ENCODE results near the gene MED23.
A peak's percentile ranks its signal among the peaks of the same experiment; 100 is the strongest.

MED23 gene

GRCh38 chr6:131641554-131641953 lies 13.5 kb upstream of the MED23 start:
- no peak for DNase-seq

- DNase-seq, result no peak
These were observed 12.5 kb upstream of the MED23 start for GRCh38 chr6:131640576-131640975.

GRCh38 chr6:131640100-131640499 lies 12.1 kb upstream of the MED23 start:
- no peak for DNase-seq

- DNase-seq, result no peak
These were observed 10.0 kb upstream of the MED23 start for GRCh38 chr6:131638013-131638412.

DNA sequence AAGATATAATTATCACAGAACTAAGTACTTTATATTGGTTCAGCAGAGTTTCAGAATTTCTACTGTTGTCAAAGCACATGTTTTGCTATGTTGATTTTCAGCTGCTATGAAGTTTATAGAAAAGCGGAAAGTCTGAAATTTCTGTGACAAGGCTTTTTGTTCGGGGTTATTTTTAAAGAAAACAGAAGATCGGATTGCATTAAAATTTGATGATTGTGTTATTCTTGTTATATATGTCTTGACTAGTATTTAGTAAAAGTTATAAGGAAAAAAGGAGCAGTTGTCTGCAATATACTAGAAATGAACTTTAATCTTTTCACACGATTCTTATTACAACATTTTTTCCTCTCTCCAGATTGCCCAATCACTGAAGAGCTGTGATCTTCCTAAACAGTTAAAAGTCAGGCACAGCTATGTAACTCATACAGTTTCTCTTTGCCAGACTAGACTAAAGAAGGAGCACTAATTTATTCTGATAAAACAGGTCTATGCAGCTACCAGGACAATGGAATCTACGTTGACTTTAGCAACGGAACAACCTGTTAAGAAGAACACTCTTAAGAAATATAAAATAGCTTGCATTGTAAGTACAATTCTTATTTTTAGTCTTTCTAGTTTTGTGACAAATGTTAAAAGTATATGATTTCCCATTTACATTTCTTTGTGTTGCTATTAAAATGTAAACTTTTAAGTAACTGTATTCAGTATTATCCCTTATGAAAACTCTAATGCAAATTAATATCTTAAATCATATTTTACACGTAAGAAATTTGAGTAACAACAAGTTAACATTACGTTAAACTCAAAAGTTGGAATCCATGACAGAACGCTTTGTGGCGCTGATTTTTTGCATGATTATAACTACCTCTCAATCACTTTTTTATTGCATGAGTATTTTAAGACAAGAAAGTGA lies 9.1 kb upstream of the MED23 start, which contains the start of gene ENPP3:
TSS of gene ENPP3 (plus strand) at position 423 of the 913 bp plus-strand sequence. CDS start at position 506, 83 bp downstream.
- no peak for DNase-seq

- no peak for DNase-seq
These were observed 7.6 kb upstream of the MED23 start for GRCh38 chr6:131635384-131636340.

DNA sequence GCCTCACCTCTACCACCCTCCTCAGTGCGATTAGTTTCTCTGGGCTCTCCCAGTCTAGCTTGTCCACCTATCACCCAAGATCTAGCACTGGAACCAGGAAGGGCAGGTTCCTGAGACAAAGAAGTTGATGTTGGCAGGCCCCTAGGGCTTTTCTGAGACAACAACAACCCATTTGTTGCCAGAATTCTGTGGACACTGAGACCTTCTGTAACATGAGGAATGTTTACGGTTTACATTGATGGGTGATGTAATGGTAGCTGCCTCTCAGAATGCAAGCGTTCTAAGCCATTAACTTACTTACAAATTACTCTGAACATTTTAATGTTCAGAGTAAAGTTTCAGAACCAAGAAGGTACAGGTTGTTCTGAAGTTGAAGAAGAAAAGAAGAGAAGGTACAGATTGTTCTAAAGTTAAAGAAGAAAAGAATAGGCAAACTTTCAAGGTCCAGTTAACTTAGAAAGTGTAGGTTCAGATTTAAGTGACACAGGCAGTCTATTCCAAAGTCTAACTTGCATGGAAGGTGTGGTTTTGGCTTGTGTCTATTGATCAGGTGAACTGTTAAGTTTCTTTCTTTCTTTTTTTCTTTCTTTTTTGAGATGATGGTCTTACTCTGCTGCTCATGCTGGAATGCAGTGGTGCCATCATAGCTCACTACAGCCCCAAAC lies 3.7 kb upstream of the MED23 start:
- no peak for DNase-seq

DNA sequence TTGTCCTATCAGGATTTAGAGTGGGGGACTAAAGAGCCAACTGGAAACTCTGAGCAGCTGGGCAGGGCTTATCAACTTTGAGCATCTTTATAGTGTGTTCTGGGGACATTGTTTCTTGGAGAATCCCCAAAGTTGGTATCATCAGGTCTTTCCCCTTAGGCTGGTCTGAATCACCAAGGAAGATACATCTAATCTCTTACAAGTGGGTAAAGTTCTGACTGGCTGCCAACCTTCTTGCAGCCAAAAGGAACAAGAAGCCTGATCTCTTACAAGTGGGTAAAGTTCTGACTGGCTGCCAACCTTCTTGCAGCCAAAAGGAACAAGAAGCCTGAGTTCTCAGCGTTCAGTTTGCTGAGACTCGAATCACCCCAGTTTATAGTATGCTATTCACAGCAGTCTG lies 1.6 kb upstream of the MED23 start:
- DNase-seq, result no peak

DNA sequence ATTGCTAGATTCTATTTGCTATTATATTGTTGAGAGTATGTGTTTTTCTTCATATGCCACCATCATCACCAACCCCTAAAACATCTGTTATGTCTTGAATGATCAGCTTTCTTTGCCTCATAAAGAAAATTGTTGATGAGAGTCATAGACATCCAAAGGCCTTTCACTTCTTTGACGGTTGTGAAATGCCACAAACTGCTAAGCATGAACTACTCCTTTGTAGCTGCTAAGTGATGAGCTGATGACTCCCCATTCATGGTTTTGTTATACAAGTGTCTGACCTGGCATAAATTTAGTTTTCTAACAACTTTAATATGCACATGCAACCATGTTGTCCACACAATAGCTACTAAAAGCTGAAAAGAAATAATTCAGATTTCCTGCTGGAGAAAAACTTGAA lies 684 bp upstream of the MED23 start:
- peak; percentile 8 for DNase-seq

DNA sequence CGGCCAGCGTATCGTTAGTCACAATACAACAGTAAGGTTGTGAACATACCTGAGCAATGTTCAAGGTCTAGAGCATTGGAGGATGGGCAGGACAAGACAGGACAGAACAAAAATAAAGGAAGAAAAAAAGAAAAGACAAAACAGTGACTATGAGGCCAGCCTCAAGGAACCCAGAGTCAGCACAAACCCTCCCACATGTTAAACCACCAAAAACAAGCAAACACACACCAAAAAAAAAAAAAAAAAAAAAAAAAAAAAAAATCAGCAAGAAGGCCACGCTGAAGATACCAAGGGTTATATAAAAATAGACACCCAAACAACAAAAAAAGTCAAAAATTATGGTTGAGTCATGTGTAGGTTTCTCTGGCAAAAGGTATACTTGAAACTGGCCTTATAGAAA lies 12.8 kb downstream of the MED23 start:
- no peak for DNase-seq

GRCh38 chr6:131613296-131613925 lies 14.6 kb downstream of the MED23 start:
- DNase-seq, result no peak

- no peak for DNase-seq
These were observed 25.2 kb downstream of the MED23 start for GRCh38 chr6:131602781-131603312.

DNA sequence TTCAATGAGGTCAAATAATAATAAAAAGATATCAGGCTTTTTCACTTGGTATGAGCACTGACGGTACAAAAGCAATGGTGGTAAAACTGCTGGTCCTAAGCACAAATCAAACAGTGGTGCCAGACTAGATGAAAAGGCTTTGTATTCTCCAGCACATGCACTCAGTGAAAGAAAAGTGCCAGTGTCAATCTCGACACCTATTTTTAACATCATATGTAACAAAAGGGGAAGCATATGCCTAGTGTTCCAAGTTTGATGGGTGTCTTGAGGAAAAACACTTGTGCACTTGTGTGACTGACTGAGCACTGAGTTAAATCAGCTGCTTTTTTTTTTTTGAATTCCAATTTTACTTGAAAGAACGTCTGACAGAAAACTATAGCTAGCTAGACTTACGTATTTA lies 27.3 kb downstream of the MED23 start:
- no peak for DNase-seq

GRCh38 chr6:131597446-131597845 lies 30.6 kb downstream of the MED23 start:
- DNase-seq, result peak; percentile 9

GRCh38 chr6:131594074-131594473 lies 34.0 kb downstream of the MED23 start:
- no peak for DNase-seq

DNA sequence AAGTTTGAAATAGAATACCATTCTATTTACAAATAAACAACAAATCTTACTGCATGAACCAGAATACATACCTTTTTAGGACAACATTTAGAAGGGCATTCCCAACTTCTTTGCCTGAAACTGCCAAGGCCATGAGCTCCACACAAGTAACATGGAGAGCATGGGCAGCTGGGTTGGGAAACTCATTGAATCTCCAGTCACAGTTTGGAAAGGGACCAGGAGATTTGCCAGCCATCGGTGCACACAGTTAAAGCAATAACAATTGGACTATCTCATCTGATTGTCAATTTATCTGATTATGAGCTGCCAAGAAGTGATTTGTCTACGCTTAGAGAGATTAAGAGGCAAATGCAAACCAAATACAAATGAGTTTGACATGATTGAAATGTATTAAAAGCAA lies 35.1 kb downstream of the MED23 start:
- no peak for DNase-seq

DNA sequence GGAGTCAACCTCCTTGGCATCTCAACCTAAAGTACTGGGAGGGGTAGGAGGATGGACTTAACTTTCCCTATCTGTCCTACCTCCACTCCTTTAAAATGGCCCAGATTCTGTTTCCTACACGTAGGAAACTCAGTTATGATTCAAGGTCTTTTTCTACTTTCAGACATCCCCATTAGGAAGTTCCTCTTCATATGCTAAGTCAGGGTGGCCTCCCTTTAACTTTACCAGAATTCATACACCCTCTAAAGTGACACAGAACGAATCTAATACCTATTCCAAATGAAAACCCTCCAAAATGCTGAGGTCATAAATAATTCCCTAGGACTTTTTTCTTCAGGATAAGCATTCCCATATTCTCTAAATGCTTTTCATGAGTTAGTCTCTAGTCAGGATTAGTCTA lies 39.4 kb downstream of the MED23 start:
- no peak for DNase-seq

DNA sequence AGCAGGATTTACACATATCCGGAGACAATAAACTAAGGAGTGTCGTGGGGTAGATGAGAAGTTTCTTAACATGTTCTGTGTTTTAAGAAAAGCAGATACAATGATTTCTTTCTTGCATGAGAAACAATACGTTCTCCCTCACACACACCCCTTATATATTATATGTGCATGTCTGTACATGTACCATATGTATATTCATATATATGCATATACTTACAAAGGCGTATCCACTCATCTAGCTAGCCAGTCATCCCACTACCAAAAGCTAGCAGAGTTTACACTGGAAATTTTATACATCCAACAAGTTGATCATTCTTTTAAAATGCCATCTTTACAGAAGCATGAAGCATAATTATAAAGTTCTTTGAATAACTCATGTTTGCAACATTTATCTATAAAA lies 40.1 kb downstream of the MED23 start:
- DNase-seq, result no peak

DNA sequence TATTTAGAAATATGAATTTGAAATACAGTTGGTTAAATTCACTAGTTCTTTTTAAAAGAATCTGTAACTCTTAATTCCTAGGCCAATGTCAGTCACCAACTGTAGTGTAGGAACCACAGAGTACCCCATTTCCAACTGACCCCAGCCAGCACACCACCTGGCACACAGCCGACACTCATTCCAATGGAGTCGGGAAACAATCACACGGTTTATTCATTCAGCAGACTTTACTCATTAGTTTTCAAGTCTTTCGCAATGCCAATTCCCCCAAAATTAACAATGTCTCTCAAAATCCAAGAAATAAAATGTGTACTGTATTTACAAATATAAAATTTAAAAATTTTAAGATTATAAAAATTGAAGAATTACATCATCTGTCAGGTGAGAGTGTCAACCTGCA lies 41.5 kb downstream of the MED23 start:
- no peak for DNase-seq

DNA sequence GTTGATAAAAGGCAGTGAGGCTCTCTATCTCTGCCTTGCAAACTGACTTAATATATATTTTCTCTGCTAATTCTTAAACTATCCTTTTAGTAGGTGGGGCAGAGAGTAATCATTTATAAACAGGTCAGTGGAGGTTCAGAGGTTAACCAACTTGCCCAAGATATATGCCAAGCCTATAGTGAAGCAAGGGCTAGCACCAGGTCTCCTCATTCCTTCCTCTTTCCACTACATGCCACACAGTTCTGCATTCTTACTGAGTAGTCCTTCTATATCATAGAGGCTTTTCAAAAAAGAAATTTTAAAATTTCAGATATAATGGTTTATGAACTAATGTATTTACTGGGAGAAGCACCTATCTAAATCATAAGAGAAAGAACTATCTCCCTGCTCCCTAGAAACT lies 46.5 kb downstream of the MED23 start:
- no peak for DNase-seq

- DNase-seq, result no peak
These were observed 52.1 kb downstream of the MED23 start for GRCh38 chr6:131575834-131576478.

- no peak for DNase-seq
These were observed 53.4 kb downstream of the MED23 start for GRCh38 chr6:131574686-131575085.

All from CD4-positive, alpha-beta T cell treated with Interleukin-10 for 1 hour (primary cell).